ENCODE results near the gene TEK.
A peak's percentile ranks its signal among the peaks of the same experiment; 100 is the strongest.
"Not testable (repeated sequence)": the region's sequence is repeated elsewhere in the genome, so short reads cannot be mapped to it uniquely, and the experiment has no call there.

TEK gene

DNA sequence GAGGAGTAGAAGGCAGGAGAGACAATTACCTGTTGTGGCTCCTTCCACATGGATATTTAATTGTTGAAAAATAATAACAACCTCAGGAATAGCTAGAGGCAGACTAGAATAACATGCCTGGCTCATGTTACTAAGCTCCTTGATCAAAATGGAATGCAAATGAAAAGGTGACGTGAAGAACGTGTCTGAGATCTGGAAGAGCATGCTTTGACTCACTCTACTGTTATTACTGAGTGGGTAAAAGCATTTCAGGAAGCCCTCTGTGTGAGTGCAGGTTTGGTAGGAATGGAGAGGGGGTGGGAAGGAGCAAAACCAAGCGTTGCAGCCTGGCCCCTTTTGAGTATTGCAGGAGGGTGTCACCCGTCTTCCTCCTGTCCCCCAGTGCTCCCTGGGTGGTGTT is 103.2 kb downstream of the TEK start:
- peaks cover 5% of the 10 kb centered on the region for H3K4me1 Mint-ChIP-seq
- H3K9me3 Mint-ChIP-seq = no peaks in the 10 kb centered on the region
- H3K36me3 Mint-ChIP-seq (ENCODE audit: low read depth) = no peaks in the 10 kb centered on the region
- H3K27me3 Mint-ChIP-seq (ENCODE audit: low read depth) = no peaks in the 10 kb centered on the region
- H3K4me3 Mint-ChIP-seq = no peak overlapping the region
- TF ChIP-seq, protein P1, sequence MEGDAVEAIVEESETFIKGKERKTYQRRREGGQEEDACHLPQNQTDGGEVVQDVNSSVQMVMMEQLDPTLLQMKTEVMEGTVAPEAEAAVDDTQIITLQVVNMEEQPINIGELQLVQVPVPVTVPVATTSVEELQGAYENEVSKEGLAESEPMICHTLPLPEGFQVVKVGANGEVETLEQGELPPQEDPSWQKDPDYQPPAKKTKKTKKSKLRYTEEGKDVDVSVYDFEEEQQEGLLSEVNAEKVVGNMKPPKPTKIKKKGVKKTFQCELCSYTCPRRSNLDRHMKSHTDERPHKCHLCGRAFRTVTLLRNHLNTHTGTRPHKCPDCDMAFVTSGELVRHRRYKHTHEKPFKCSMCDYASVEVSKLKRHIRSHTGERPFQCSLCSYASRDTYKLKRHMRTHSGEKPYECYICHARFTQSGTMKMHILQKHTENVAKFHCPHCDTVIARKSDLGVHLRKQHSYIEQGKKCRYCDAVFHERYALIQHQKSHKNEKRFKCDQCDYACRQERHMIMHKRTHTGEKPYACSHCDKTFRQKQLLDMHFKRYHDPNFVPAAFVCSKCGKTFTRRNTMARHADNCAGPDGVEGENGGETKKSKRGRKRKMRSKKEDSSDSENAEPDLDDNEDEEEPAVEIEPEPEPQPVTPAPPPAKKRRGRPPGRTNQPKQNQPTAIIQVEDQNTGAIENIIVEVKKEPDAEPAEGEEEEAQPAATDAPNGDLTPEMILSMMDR (IDR thresholded peaks at IDR 0.05; ENCODE audit: unreplicated experiment in 3 of 3) = no peak
- no peak overlapping the region for H3K27ac Mint-ChIP-seq

DNA sequence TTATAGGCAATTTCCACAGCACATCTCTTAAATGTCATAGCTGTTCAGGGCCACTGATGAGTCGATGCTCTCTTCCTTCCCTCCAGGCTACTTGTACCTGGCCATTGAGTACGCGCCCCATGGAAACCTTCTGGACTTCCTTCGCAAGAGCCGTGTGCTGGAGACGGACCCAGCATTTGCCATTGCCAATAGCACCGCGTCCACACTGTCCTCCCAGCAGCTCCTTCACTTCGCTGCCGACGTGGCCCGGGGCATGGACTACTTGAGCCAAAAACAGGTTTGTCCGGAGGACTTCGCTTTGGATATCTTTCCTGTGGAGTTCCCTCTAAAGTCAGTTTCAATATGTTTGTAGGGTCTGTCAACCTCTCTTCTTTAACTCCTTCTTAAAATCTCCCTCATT is 103.6 kb downstream of the TEK start:
- TF ChIP-seq, protein P1 (IDR thresholded peaks at IDR 0.05; ENCODE audit: unreplicated experiment in 3 of 3) = no peak
- peaks cover 3% of the 10 kb centered on the region for H3K4me1 Mint-ChIP-seq
- no peaks in the 10 kb centered on the region for H3K9me3 Mint-ChIP-seq
- no peak overlapping the region for H3K27ac Mint-ChIP-seq
- H3K4me3 Mint-ChIP-seq = no peak overlapping the region
- H3K27me3 Mint-ChIP-seq (ENCODE audit: low read depth) = no peaks in the 10 kb centered on the region
- no peaks in the 10 kb centered on the region for H3K36me3 Mint-ChIP-seq (ENCODE audit: low read depth)

DNA sequence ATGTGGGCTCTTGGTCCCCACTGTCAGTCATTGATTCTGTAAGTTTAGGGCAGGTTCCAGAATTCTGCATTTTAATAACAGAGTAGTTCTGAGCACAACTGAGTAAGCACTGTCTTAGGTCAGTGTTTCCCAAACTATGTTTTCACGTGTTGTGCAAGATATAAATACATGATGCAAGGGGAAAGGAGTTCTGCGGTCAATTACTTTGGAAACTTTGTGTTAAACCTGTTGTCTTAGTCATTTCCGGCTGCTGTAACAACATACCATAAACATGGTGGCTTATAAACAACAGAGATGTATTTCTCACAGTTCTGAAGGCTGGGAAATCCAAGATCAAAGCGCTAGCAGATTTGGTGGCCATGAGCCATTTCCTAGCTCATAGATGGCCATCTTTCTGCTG is 118.2 kb downstream of the TEK start:
- H3K36me3 Mint-ChIP-seq (ENCODE audit: low read depth) = no peaks in the 10 kb centered on the region
- H3K27me3 Mint-ChIP-seq (ENCODE audit: low read depth) = peaks cover under 1% of the 10 kb centered on the region
- TF ChIP-seq, protein P1 (IDR thresholded peaks at IDR 0.05; ENCODE audit: unreplicated experiment in 3 of 3) = no peak
- no peak overlapping the region for H3K27ac Mint-ChIP-seq
- H3K4me3 Mint-ChIP-seq = no peak overlapping the region
- no peaks in the 10 kb centered on the region for H3K4me1 Mint-ChIP-seq
- H3K9me3 Mint-ChIP-seq = peaks cover 3% of the 10 kb centered on the region

DNA sequence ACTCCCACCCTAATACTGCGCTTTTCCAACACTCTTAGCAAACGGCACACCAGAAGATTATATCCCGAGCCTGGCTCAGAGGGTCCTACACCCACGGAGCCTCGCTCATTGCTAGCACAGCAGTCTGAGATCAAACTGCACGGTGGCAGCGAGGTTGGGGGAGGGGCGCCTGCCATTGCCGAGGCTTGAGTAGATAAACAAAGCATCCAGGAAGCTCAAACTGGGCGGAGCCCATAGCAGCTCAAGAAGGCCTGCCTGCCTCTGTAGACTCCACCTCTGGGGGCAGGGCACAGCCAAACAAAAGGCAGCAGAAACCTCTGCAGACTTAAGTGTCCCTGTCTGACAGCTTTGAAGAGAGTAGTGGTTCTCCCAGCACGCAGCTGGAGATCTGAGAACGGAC is 130.6 kb downstream of the TEK start:
- peaks cover 41% of the 10 kb centered on the region for H3K9me3 Mint-ChIP-seq
- not testable (repeated sequence) for H3K27me3 Mint-ChIP-seq (ENCODE audit: low read depth); H3K4me1 Mint-ChIP-seq; H3K4me3 Mint-ChIP-seq; H3K27ac Mint-ChIP-seq; H3K36me3 Mint-ChIP-seq (ENCODE audit: low read depth)

DNA sequence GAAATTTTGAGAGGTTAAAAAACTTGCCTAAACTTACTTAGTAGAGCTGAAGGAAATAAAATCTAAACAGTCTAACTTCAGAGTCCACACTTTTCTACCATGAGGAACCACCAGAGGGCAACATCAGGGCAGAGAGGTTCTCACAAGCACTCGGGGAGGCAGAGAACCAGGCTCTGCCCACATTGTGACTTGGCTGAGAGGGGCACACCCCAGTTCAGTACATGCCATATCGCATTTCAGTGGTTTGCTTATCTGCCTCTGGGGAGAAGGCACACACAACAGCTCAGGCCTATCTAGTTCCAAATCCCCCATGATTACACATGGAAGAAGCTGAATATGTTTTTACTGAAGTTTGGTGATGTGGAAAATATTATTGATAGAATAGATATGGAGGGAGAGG is 138.7 kb downstream of the TEK start:
- Mint-ChIP-seq H3K27me3 (ENCODE audit: low read depth) (no peaks in the 10 kb centered on the region), H3K4me3 (no peak overlapping the region), H3K9me3 (peaks cover 13% of the 10 kb centered on the region), H3K4me1 (no peaks in the 10 kb centered on the region), H3K36me3 (ENCODE audit: low read depth) (peaks cover 5% of the 10 kb centered on the region), H3K27ac (no peak overlapping the region)
- TF ChIP-seq, protein P1 (IDR thresholded peaks at IDR 0.05; ENCODE audit: unreplicated experiment in 3 of 3) = peak; percentile 32 to 59 (median 52)

DNA sequence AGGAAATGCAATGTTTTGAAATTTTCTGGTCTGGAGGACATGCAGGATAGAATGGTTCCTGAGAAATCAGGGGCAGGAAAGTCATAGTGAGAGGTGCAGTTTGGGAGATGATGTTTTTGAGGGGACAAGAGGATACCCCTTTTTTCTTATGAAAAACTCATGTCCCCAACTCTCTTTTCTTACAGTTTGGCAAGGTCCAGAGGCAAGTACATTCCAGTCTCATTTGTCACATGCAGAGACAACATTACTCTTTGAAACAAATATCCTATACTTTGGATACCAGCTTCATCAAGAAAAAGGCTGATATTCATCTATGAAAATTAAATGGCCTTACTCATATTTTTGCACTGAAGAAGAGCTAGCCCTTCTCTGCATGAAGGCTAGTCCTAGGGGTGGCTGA is 139.7 kb downstream of the TEK start:
- peaks cover 5% of the 10 kb centered on the region for H3K36me3 Mint-ChIP-seq (ENCODE audit: low read depth)
- H3K27ac Mint-ChIP-seq = no peak overlapping the region
- H3K4me3 Mint-ChIP-seq = no peak overlapping the region
- no peaks in the 10 kb centered on the region for H3K4me1 Mint-ChIP-seq
- no peaks in the 10 kb centered on the region for H3K27me3 Mint-ChIP-seq (ENCODE audit: low read depth)
- H3K9me3 Mint-ChIP-seq = peaks cover 11% of the 10 kb centered on the region
- TF ChIP-seq, protein P1 (IDR thresholded peaks at IDR 0.05; ENCODE audit: unreplicated experiment in 3 of 3) = no peak

All from nephron (organoid).